ENCODE measurements around the gene SUZ12.

GRCh38 chr17:32019228-32019627 is 82.4 kb downstream of the SUZ12 start:
- TF ChIP-seq, protein P1, sequence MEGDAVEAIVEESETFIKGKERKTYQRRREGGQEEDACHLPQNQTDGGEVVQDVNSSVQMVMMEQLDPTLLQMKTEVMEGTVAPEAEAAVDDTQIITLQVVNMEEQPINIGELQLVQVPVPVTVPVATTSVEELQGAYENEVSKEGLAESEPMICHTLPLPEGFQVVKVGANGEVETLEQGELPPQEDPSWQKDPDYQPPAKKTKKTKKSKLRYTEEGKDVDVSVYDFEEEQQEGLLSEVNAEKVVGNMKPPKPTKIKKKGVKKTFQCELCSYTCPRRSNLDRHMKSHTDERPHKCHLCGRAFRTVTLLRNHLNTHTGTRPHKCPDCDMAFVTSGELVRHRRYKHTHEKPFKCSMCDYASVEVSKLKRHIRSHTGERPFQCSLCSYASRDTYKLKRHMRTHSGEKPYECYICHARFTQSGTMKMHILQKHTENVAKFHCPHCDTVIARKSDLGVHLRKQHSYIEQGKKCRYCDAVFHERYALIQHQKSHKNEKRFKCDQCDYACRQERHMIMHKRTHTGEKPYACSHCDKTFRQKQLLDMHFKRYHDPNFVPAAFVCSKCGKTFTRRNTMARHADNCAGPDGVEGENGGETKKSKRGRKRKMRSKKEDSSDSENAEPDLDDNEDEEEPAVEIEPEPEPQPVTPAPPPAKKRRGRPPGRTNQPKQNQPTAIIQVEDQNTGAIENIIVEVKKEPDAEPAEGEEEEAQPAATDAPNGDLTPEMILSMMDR (IDR thresholded peaks at IDR 0.05; ENCODE audit: insufficient read depth, low read length, poor library complexity, severe bottlenecking), result no peak
- no peak for TF ChIP-seq EZH2phosphoT487 (conservative IDR thresholded peaks at IDR 0.05; ENCODE audit: low read length)

Measured in SU-DHL-6 (cell line).